ENCODE measurements around the gene TRAF2.

Gene TRAF2

GRCh38 chr9:136949817-136950655 is 63.7 kb downstream of the TRAF2 start:
- peak; percentile 100 for DNase-seq (ENCODE audit: low spot score)

GRCh38 chr9:136950656-136951276 is 64.5 kb downstream of the TRAF2 start:
- no peak for DNase-seq (ENCODE audit: low spot score)

DNA sequence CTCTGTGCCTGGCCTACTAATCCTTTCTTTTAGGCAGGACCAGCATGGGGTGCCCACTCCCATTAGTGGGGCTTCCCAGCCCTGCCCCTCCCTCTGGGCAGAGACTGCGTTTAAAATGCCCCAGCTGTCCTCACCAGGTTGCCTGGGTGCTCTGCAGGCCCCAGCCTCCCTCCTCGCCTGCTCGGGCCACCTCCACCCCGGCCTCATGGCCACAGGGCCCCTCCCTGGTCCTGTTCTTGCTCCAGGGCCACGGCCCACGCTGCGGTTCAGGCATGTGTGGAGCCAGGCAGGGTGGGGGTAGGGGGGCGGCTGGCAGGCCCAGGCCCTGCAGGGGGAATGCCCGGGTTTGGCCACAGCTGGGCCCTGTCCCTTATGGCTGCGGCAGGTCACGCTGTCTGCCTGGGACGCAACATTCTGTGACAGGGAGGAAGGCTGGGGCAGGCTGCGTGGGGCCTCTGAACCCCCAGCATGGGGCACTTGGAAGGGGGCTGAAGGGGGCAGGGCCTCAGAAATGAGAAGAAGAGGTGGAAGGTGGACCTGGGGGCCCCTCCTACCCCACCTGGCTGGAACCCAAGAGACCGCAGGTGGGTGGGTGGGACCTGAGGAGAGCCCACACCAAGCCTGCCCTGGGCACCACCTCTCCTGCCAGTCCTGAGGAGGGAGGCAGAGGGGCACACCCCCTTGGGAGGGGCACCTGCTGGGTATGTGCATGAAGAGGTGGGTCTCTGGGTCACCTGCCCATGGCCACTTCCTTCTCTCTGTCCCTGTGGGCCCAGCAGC is 65.4 kb downstream of the TRAF2 start, which contains the start of gene LCN12:
LCN12 (plus strand) TSS at position 733 of the 780 bp plus-strand sequence. CDS start 55 bp downstream, outside the sequence.
- DNase-seq (ENCODE audit: low spot score) = no peak

DNA sequence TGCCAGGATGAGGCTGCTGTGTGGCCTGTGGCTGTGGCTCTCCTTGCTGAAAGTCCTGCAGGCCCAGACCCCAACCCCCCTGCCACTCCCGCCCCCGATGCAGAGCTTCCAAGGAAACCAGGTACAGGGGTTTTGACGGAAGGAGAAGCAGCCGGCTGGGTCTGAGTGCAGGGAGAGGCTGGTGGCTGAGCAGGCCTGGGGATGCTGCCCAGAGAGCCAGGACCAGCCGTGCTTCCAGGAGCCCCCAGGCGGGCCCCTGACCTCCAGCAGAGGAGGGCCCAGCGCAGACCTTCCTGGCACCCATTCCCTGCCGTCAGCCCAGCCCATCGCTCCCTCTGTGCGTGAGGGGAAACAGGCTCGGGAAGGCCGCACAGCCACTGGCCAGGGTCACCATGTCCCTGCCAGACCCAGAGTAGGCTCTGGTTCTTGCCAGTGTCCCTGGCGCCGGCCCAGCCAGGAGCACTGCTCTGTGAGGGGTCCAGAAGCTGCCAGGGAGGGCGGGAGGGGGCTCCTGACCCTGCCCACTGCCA is 66.1 kb downstream of the TRAF2 start:
- no peak for DNase-seq (ENCODE audit: low spot score)

DNA sequence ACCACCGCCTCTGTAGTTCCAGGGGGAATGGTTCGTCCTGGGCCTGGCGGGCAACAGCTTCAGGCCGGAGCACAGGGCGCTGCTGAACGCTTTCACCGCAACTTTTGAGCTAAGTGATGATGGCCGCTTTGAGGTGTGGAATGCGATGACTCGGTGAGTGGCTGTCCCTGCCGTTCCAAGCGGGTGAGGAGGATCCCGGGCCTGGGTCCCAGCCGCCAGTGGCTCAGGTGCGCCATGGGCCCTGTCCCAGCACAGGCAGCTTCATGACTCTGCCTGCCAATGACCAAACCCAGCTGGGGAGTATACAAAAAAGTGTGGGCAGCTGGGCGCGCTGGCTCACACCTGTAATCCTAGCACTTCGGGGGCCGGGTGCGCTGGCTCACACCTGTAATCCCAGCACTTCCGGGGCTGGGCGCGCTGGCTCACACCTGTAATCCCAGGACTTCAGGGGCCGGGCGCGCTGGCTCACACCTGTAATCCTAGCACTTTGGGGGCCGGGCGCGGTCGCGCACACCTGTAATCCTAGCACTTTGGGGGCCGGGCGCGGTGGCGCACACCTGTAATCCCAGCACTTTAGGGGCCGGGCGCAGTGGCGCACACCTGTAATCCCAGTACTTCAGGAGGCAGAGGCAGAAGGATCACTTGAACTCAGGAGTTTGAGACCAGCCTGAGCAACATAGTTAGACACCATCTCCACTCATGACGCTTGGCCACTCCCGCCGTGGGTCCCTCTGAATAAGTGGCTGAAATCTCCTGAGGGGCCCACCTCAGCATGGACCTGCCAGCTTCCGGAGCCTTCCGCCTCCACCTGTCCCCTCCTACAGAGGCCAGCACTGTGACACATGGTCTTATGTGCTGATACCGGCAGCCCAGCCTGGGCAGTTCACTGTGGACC is 66.8 kb downstream of the TRAF2 start:
- DNase-seq (ENCODE audit: low spot score) = no peak

GRCh38 chr9:136953771-136954269 is 67.5 kb downstream of the TRAF2 start:
- no peak for DNase-seq (ENCODE audit: low spot score)

- DNase-seq (ENCODE audit: low spot score) = no peak
Measured at GRCh38 chr9:136954270-136955083, 68.2 kb downstream of the TRAF2 start.

DNA sequence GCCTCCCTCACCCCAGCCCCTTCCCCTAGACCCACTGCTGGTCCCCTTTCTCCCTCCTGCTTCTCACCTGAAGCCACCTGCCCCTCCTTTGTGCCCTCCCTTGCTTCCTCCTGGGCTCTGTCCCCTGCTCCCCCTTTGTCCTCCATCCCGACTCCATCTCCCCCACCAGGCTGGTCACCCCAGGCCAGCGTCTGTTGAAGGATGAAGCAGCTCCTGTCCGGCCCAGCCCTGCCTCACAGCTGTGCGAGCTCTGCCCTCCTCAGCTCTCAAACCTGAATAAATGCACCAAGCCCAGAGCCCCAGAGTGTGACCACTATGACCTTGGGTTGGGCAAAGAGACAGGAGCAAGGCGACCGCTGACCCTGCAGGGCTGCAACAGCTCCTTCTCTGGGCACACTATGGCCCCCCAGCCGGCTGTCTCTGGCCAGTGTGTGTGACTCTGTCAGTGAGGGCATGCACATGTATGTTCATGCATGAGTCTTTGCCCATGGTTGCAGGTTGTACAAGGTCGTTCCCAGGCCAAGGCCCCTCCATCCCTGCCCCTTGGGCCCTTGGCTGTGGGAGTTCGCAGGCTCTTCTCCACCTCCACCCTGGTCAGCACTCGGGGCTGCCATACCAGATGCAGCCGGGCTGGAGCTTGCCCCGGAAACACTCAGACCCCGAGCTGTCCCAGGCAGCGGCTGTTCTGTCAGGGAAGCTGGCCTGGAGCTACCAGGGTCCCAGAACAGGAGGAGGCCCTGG is 69.1 kb downstream of the TRAF2 start:
- DNase-seq (ENCODE audit: low spot score) = no peak

- DNase-seq (ENCODE audit: low spot score) = no peak
Measured at GRCh38 chr9:136955943-136956335, 69.6 kb downstream of the TRAF2 start.

GRCh38 chr9:136956604-136957003 is 70.3 kb downstream of the TRAF2 start:
- no peak for DNase-seq (ENCODE audit: low spot score)

- no peak for DNase-seq (ENCODE audit: low spot score)
Measured at GRCh38 chr9:136957461-136957860, 71.1 kb downstream of the TRAF2 start.

GRCh38 chr9:136957901-136958300 is 71.6 kb downstream of the TRAF2 start:
- no peak for DNase-seq (ENCODE audit: low spot score)

DNA sequence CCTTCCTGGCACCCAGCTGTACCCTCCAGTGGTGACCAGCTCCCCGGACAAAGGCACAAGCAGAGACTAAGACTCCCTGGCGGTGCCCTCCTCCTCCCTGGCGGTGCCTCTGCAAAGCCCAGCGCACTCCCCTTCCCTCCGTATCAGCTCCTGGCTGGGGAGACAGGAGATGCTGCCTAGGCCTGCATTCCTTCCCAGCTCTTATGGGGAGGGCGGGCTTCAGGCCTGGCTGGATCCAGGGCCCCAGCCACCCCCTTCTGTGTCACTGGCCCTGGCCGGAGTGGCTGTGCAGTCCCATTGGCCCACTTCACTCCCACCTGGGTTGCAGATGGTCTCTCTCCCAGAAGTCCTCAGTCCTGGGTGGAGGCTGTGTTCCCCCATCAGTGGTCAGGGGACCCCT is 72.2 kb downstream of the TRAF2 start:
- DNase-seq (ENCODE audit: low spot score) = no peak

- no peak for DNase-seq (ENCODE audit: low spot score)
Measured at GRCh38 chr9:136958898-136959850, 72.9 kb downstream of the TRAF2 start.

GRCh38 chr9:136960212-136960937 is 74.1 kb downstream of the TRAF2 start:
- DNase-seq (ENCODE audit: low spot score) = no peak

- DNase-seq (ENCODE audit: low spot score) = no peak
Measured at GRCh38 chr9:136960938-136961275, 74.6 kb downstream of the TRAF2 start.

GRCh38 chr9:136961279-136962065 is 75.2 kb downstream of the TRAF2 start:
- no peak for DNase-seq (ENCODE audit: low spot score)
